Measurements from ENCODE around the gene FAM168A.

GRCh38 chr11:73396251-73396930, 201.5 kb downstream of the FAM168A start:
- TF ChIP-seq E2F1 (CRISPR knock-in tag; IDR thresholded peaks at IDR 0.05) (no peak), IRF2 (CRISPR knock-in tag; IDR thresholded peaks at IDR 0.05; ENCODE audit: borderline replicate concordance, low read depth) (no peak), CTCF (IDR thresholded peaks at IDR 0.05) (no peak), ZSCAN18 (CRISPR knock-in tag; IDR thresholded peaks at IDR 0.05) (no peak), JUN (CRISPR knock-in tag; IDR thresholded peaks at IDR 0.05) (no peak), ATF1 (CRISPR knock-in tag; IDR thresholded peaks at IDR 0.05) (no peak), GABPB1 (CRISPR knock-in tag; IDR thresholded peaks at IDR 0.05) (no peak), ZNF138 (CRISPR knock-in tag; conservative IDR thresholded peaks at IDR 0.05) (no peak), ZNF512 (CRISPR knock-in tag; IDR thresholded peaks at IDR 0.05; ENCODE audit: borderline replicate concordance) (no peak), ERG (CRISPR knock-in tag; IDR thresholded peaks at IDR 0.05) (no peak), FOXP4 (CRISPR knock-in tag; IDR thresholded peaks at IDR 0.05) (no peak), ATF6 (CRISPR knock-in tag; IDR thresholded peaks at IDR 0.05) (no peak), SP1 (CRISPR knock-in tag; conservative IDR thresholded peaks at IDR 0.05) (no peak), IRF1 (CRISPR knock-in tag; IDR thresholded peaks at IDR 0.05) (no peak)
